MM.1S (cell line): Measurements from ENCODE around the gene PDPN.
"Not testable (repeated sequence)": the region's sequence is repeated elsewhere in the genome, so short reads cannot be mapped to it uniquely, and the experiment has no call there.

Source experiments
- DNase-seq: peaks from one replicate; pipeline ENCODE4 v3.0.0-alpha.2; 2015
- H2AFZ ChIP-seq: fragments of 300-600 bp; sonication (generic); 2 replicates; pipeline ENCODE4 v1.6.0; 2016; ENCODE audit warnings: antibody characterized with exemption, low read length
- H3F3A ChIP-seq: fragments of 300-600 bp; sonication (generic); 2 replicates; pipeline ENCODE4 v1.6.1; 2016; ENCODE audit warnings: mild to moderate bottlenecking, antibody characterized with exemption, low read length, moderate library complexity, mixed read lengths; ENCODE audit not compliant: insufficient read depth
- H3K27ac ChIP-seq: fragments of 300-600 bp; sonication (generic); 2 replicates; pipeline ENCODE4 v1.5.1; 2016; ENCODE audit warnings: mild to moderate bottlenecking, low read length
- H3K27me3 ChIP-seq: fragments of 300-600 bp; sonication (generic); replicated peaks from 2 replicates; pipeline ENCODE4 v1.6.0; 2016; ENCODE audit warnings: low read length; ENCODE audit not compliant: insufficient read depth
- H3K36me3 ChIP-seq: fragments of 300-600 bp; sonication (generic); replicated peaks from 2 replicates; pipeline ENCODE4 v1.6.1; 2016; ENCODE audit warnings: mild to moderate bottlenecking, low read length, mixed read lengths; ENCODE audit not compliant: insufficient read depth
- H3K4me1 ChIP-seq: fragments of 300-600 bp; sonication (generic); 2 replicates; pipeline ENCODE4 v1.6.1; 2016; ENCODE audit warnings: low read length, mixed read lengths
- H3K4me2 ChIP-seq: fragments of 300-600 bp; sonication (generic); 2 replicates; pipeline ENCODE4 v1.6.0; 2016; ENCODE audit warnings: low read depth, low read length
- H3K4me3 ChIP-seq: fragments of 300-600 bp; sonication (generic); 2 replicates; pipeline ENCODE4 v1.5.1; 2016; ENCODE audit warnings: low read length, mixed read lengths
- H3K79me2 ChIP-seq: fragments of 300-600 bp; sonication (generic); 2 replicates; pipeline ENCODE4 v1.6.1; 2016; ENCODE audit warnings: mixed run types, low read length, mixed read lengths
- H3K9ac ChIP-seq: fragments of 300-600 bp; sonication (generic); 2 replicates; pipeline ENCODE4 v1.6.1; 2016; ENCODE audit warnings: low read length, mixed read lengths
- H3K9me2 ChIP-seq: fragments of 300-600 bp; sonication (generic); replicated peaks from 2 replicates; pipeline ENCODE4 v1.6.1; 2016; ENCODE audit warnings: mild to moderate bottlenecking, low read length, mixed read lengths; ENCODE audit not compliant: insufficient read depth
- H3K9me3 ChIP-seq: fragments of 300-600 bp; sonication (generic); replicated peaks from 2 replicates; pipeline ENCODE4 v1.6.1; 2016; ENCODE audit warnings: mild to moderate bottlenecking, low read length, mixed read lengths; ENCODE audit not compliant: insufficient read depth
- H4K20me1 ChIP-seq: fragments of 300-600 bp; sonication (generic); 2 replicates; pipeline ENCODE4 v1.6.1; 2016; ENCODE audit warnings: mild to moderate bottlenecking, low read length, moderate library complexity, mixed read lengths; ENCODE audit not compliant: insufficient read depth
- EZH2 ChIP-seq: fragments of 300-600 bp; sonication (generic); optimal IDR thresholded peaks from 2 replicates; pipeline ENCODE3; 2017; ENCODE audit warnings: low read depth, mild to moderate bottlenecking, antibody characterized with exemption, low read length, mixed read lengths
- EZH2phosphoT487 ChIP-seq: fragments of 300-600 bp; sonication (generic); IDR thresholded peaks from 2 replicates; pipeline ENCODE4 v1.6.1; 2018; ENCODE audit warnings: antibody characterized with exemption, low read length
- TF ChIP-seq, protein P1 (sequence below): fragments of 300-600 bp; sonication (generic); IDR thresholded peaks from 2 replicates; pipeline ENCODE4 v1.5.1; 2016; ENCODE audit warnings: antibody characterized with exemption, low read length, mixed read lengths

Gene PDPN

DNA sequence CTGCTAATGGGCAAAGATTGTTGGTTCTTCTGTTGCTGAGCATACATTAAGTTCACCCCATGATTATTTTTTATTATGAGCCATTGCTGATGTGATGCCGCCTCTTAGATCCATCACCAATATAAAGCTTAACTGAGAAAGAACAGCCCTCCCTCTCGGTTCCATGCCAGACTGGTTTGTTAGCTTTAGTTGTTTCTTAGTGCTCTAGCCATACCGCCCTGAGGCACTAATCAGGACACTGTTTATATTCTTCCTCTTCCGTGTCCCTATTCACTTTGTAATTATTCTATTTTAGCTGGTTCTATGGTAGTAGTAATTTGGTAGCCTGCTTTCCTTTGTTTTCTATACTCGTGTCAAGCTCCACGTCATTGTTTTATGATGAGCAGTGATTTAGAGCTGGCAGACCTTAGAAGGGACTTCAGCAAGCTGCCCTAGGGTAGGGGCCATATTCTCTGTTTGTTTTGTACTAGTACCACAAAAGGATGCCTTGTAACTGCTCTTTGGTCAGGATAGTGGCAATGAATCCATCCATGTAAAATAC is 27.3 kb upstream of the PDPN start:
- H3K9ac ChIP-seq, result no peak overlapping the region
- H3K9me2 ChIP-seq, result no peaks in the 10 kb centered on the region

DNA sequence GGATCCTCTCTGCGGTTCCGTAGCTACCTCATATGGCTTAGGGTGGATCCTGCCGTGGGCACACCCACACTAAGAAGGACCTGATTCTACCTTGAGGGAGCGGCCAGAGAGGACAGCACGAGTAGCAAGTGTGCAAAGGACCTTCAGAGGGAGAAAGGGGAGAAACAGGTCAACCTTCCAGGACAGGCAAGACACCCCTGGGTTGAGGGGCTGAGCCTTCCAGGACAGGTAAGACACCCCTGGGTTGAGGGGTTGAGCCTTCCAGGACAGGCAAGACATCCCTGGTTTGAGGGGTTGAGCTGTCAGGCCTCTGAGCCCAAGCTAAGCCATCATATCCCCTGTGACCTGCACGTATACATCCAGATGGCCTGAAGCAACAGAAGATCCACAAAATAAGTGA is 23.1 kb upstream of the PDPN start:
- Histone ChIP-seq H3K79me2 (no peaks in the 10 kb centered on the region), H3F3A (no peaks in the 10 kb centered on the region), H3K4me1 (no peaks in the 10 kb centered on the region), H3K9me2 (no peaks in the 10 kb centered on the region), H3K9ac (no peak overlapping the region), H3K27me3 (no peaks in the 10 kb centered on the region), H2AFZ (no peak overlapping the region), H3K4me3 (no peak overlapping the region), H3K9me3 (no peaks in the 10 kb centered on the region), H3K27ac (no peak overlapping the region), H4K20me1 (no peaks in the 10 kb centered on the region), H3K36me3 (no peaks in the 10 kb centered on the region), H3K4me2 (no peak overlapping the region)
- TF ChIP-seq, protein P1, sequence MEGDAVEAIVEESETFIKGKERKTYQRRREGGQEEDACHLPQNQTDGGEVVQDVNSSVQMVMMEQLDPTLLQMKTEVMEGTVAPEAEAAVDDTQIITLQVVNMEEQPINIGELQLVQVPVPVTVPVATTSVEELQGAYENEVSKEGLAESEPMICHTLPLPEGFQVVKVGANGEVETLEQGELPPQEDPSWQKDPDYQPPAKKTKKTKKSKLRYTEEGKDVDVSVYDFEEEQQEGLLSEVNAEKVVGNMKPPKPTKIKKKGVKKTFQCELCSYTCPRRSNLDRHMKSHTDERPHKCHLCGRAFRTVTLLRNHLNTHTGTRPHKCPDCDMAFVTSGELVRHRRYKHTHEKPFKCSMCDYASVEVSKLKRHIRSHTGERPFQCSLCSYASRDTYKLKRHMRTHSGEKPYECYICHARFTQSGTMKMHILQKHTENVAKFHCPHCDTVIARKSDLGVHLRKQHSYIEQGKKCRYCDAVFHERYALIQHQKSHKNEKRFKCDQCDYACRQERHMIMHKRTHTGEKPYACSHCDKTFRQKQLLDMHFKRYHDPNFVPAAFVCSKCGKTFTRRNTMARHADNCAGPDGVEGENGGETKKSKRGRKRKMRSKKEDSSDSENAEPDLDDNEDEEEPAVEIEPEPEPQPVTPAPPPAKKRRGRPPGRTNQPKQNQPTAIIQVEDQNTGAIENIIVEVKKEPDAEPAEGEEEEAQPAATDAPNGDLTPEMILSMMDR, result no peak
- no peak for TF ChIP-seq EZH2phosphoT487
- no peak for TF ChIP-seq EZH2
- no peak for DNase-seq

More for the DNA sequence above, 27.3 kb upstream of the PDPN start:
- H3K4me2 ChIP-seq, result no peak overlapping the region
- no peaks in the 10 kb centered on the region for H3K9me3 ChIP-seq
- no peaks in the 10 kb centered on the region for H4K20me1 ChIP-seq
- H3K36me3 ChIP-seq, result no peaks in the 10 kb centered on the region
- no peak for DNase-seq
- no peaks in the 10 kb centered on the region for H3F3A ChIP-seq
- no peak overlapping the region for H2AFZ ChIP-seq
- TF ChIP-seq EZH2phosphoT487 (no peak), EZH2 (no peak)
- TF ChIP-seq, protein P1, result no peak
- no peak overlapping the region for H3K4me3 ChIP-seq
- no peaks in the 10 kb centered on the region for H3K27me3 ChIP-seq
- H3K4me1 ChIP-seq, result no peaks in the 10 kb centered on the region
- H3K27ac ChIP-seq, result no peak overlapping the region
- no peaks in the 10 kb centered on the region for H3K79me2 ChIP-seq

DNA sequence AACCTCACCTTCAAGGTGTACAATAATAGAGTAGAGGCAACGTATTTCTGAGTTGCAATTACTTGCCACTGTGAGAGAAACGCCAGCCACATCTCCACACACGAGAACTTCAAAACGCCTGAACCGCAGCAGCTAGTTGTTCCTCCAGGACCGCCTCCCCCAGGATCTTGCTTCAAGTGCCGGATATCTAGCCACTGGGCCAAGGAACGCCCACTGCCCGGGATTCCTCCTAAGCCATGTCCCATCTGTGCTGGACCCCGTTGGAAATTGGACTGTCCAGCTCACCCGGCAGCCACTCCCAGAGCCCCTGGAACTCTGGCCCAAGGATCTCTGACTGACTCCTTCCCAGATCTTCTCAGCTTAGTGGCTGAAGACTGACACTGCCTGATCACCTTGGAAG is 20.7 kb upstream of the PDPN start:
- H3K4me3 ChIP-seq, H3K4me2 ChIP-seq, H3K9me3 ChIP-seq, H4K20me1 ChIP-seq, H3F3A ChIP-seq, H3K79me2 ChIP-seq, H3K36me3 ChIP-seq, H3K4me1 ChIP-seq, H3K27ac ChIP-seq, H3K27me3 ChIP-seq, DNase-seq, H3K9ac ChIP-seq, H2AFZ ChIP-seq, H3K9me2 ChIP-seq: not testable (repeated sequence)

DNA sequence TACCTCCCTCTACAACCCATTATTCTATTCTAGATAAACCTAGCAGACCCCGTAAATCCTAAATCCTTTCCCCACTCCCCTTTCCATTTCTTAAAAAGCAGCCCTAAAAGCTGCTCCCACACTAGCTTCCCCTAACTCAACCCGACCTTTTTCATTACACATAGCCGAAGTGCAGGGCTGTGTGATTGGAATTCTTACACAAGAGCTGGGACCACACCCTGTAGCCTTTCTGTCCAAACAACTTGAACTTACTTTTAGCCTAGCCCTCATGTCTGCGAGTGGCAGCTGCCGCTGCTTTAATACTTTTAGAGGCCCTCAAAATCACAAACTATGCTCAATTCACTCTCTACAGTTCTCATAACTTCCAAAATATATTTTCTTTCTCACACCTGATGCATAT is 19.6 kb upstream of the PDPN start:
- Histone ChIP-seq H4K20me1 (no peaks in the 10 kb centered on the region), H3K36me3 (no peaks in the 10 kb centered on the region), H3K4me1 (no peaks in the 10 kb centered on the region), H2AFZ (no peak overlapping the region), H3K9me2 (no peaks in the 10 kb centered on the region), H3K27me3 (no peaks in the 10 kb centered on the region), H3F3A (no peaks in the 10 kb centered on the region), H3K27ac (no peak overlapping the region), H3K4me3 (no peak overlapping the region), H3K9me3 (no peaks in the 10 kb centered on the region), H3K4me2 (no peak overlapping the region), H3K79me2 (no peaks in the 10 kb centered on the region), H3K9ac (no peak overlapping the region)
- no peak for DNase-seq
- no peak for TF ChIP-seq EZH2
- TF ChIP-seq, protein P1, result no peak

DNA sequence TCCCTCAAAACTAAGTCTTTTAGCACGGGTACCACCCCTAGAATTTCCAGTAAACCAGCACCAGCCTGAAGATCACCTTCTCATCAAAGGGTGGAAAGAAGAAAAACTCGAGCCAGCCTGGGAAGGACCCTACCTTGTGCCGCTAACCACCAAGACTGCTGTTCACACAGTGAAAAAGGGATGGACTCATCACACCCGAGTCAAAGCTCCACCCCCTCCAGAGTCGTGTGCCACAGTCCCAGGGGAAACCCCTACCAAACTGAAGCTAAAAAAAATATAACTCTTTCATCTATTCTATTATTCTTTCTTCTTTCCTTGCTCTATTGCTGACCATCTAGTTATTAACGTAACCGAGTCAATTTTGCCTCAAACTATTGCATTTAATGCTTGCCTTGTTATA is 13.2 kb upstream of the PDPN start:
- H3K79me2 ChIP-seq, H3F3A ChIP-seq, H3K27me3 ChIP-seq, H4K20me1 ChIP-seq, H3K4me3 ChIP-seq, H3K36me3 ChIP-seq, H3K9me2 ChIP-seq, H3K4me1 ChIP-seq, H3K27ac ChIP-seq, H3K9ac ChIP-seq, H3K9me3 ChIP-seq, H2AFZ ChIP-seq: not testable (repeated sequence)
- 0 out of 2 replicates have a peak overlapping the region, but pooled peaks have one; percentile 21 for H3K4me2 ChIP-seq
- DNase-seq, result peak; percentile 43
